Heart right ventricle (tissue), 16 donors: Measurements from ENCODE around the gene CIBAR2. TPM values are rescaled to one million over a fixed set of nuclear protein-coding genes. Genes with fewer than 3 reads are reported as not detected.

ENCODE experiments used
- ATAC-seq, 8 donors: fragments of 200-7000 bp; cut with Tn5 transposase; one replicate each; pipeline ENCODE4 v1.9.1; 2020; ENCODE audit warnings: mild to moderate bottlenecking in 8 of 8, moderate library complexity in 8 of 8, moderate number of reproducible peaks in 1 of 8
- DNase-seq, 2 donors: peaks; one replicate each; pipeline ENCODE4 v3.0.0-alpha.2; 2020
- H3K27ac ChIP-seq, 10 donors: fragments of 200-600 bp; sonication (generic) in 2 of 10; one replicate each; pipeline versions ENCODE4 v1.5.0 to v1.8.0; 2020 to 2022; ENCODE audit warnings: mild to moderate bottlenecking in 3 of 10
- H3K27me3 ChIP-seq, 7 donors: fragments of 200-600 bp; one replicate each; pipeline ENCODE4 v1.8.0; 2021 to 2022; ENCODE audit warnings: mild to moderate bottlenecking in 2 of 7
- H3K36me3 ChIP-seq, 9 donors: fragments of 200-600 bp; sonication (generic) in 1 of 9; one replicate each; pipeline versions ENCODE4 v1.5.0 to v1.8.0; 2020 to 2022; ENCODE audit warnings: mild to moderate bottlenecking in 2 of 9
- H3K4me1 ChIP-seq, 9 donors: fragments of 200-600 bp; sonication (generic) in 1 of 9; one replicate each; pipeline versions ENCODE4 v1.5.0 to v1.8.0; 2020 to 2022; ENCODE audit warnings: mild to moderate bottlenecking in 4 of 9
- H3K4me3 ChIP-seq, 10 donors: fragments of 200-600 bp; sonication (generic) in 2 of 10; one replicate each; pipeline versions ENCODE4 v1.5.0 to v1.8.0; 2020 to 2022; ENCODE audit warnings: mild to moderate bottlenecking in 7 of 10, moderate library complexity in 2 of 10
- H3K9me3 ChIP-seq, 11 donors: fragments of 200-600 bp in 10 of 11; sonication (generic) in 2 of 11; one replicate each; pipeline versions ENCODE4 v1.5.0 to v1.8.0; 2013 to 2022; ENCODE audit warnings: mild to moderate bottlenecking in 2 of 11, control low read depth in 1 of 11, moderate library complexity in 1 of 11
- WGBS, 2 donors: extraction: QIAGEN DNeasy Blood & Tissue Kit; methylation state at CpG; one replicate each; pipeline ENCODE4 v1.1.7; 2013; ENCODE audit warnings: inconsistent platforms in 1 of 2; 5-methylcytosine and 5-hydroxymethylcytosine counted together
- intact Hi-C, 10 donors: fragments of 100-400 bp; cut with DNase I; formaldehyde crosslinking; loops; one replicate each; pipeline versions ENCODE4 v1.11.1 to v1.14.2; 2022
- polyA plus RNA-seq, 2 donors: library from polyadenylated mRNA; stranded (reverse); fragments of 200-250 nt; gene quantifications; one replicate each; pipeline ENCODE4 v1.2.3, GENCODE V29; 2013
- total RNA-seq, 10 donors: library from RNA; stranded (reverse); fragmentation: NEBNext Ultra II Directional in 3 of 10; extraction: Animal tissue kit (Norgen Biotek cat#: 25700) in 3 of 10; gene quantifications; one replicate each; pipeline versions ENCODE4 v1.2.1 to v1.2.4, GENCODE V29; 2021 to 2023
- TF ChIP-seq, protein P1 (sequence below), 9 donors: fragments of 200-600 bp; sonication (generic) in 2 of 9; IDR thresholded peaks; one replicate each; pipeline versions ENCODE4 v1.5.0 to v1.8.0; 2021 to 2022; ENCODE audit warnings: antibody characterized with exemption in 9 of 9, mild to moderate bottlenecking in 5 of 9, moderate library complexity in 1 of 9
- donor health status: Arrhythmogenic right ventricular cardiomyopathy.
- donor health status: ischemic (EF 13 %, LVEDD 7.1; RV severe dilation, severe dysfunction).
- donor health status: healthy with polysubstance abuse.
- donor health status: DM: no; HTN: yes; CAD: no.
- donor health status: DM: no; HTN: no; CAD: no.
- donor health status: ischemic (EF 25% LVEDD 6.9; RV normal size, moderate dysfunction).
- donor health status: ischemic (EF 25% LVEDD 5.7; RV mildly dilated, moderate dysfunction).
- donor health status: healthy.
- donor health status: DM: yes; HTN: yes; CAD: no.
- donor health status: Ischemic cardiomyopathy.
- donor health status: ischemic (EF 35%, LVEDD 5.7; RV mildly dilated, moderate dysfunction).
- donor health status: nonischemic (EF 11% LVEDD 7.7; RV severe dilation, severe dysfunction).
- donor health status: DM: yes; HTN: yes; CAD: no.
- donor health status: PGD.
- donor health status: ischemic (EF 29% LVEDD 5.4; RV normal size, mild dysfunction).
- donor health status: nonischemic (EF 23%, LVEDD 6.1; RV moderate dilation, normal function).

Gene CIBAR2
- total and polyA plus RNA-seq, 12 donors = not detected

- H3K36me3 ChIP-seq = no peaks in the 10 kb centered on the region
- peak overlapping the region in 9 of 10 donors; percentile 28 to 49 (median 43) for H3K4me3 ChIP-seq
- intact Hi-C loops = loop anchor here in 2 of 10 donors (5.0 to 10.0 kb wide), 2 partner anchors 95 to 97 kb away; no protein-coding TSS in a partner anchor
- H3K27me3 ChIP-seq = no peaks in the 10 kb centered on the region
- WGBS, 2 donors = 2% methylated on average over 29 of the region's 29 CpGs
- ATAC-seq (peak; percentile 88 to 95 (median 93)), DNase-seq (peak; percentile 93 to 96)
- TF ChIP-seq, protein P1, sequence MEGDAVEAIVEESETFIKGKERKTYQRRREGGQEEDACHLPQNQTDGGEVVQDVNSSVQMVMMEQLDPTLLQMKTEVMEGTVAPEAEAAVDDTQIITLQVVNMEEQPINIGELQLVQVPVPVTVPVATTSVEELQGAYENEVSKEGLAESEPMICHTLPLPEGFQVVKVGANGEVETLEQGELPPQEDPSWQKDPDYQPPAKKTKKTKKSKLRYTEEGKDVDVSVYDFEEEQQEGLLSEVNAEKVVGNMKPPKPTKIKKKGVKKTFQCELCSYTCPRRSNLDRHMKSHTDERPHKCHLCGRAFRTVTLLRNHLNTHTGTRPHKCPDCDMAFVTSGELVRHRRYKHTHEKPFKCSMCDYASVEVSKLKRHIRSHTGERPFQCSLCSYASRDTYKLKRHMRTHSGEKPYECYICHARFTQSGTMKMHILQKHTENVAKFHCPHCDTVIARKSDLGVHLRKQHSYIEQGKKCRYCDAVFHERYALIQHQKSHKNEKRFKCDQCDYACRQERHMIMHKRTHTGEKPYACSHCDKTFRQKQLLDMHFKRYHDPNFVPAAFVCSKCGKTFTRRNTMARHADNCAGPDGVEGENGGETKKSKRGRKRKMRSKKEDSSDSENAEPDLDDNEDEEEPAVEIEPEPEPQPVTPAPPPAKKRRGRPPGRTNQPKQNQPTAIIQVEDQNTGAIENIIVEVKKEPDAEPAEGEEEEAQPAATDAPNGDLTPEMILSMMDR (IDR thresholded peaks at IDR 0.05) = no peak
- H3K27ac ChIP-seq = peak overlapping the region; percentile 38 to 88 (median 84)
- H3K9me3 ChIP-seq = no peaks in the 10 kb centered on the region
- peaks cover 30 to 63% (median 44%) of the 10 kb centered on the region in 9 donors for H3K4me1 ChIP-seq
Measured at GRCh38 chr16:85137323-85138072, 25.2 kb upstream of the CIBAR2 start.

- H3K9me3 ChIP-seq = no peaks in the 10 kb centered on the region
- intact Hi-C loops = loop anchor here in 2 of 10 donors (5.0 to 10.0 kb wide), 2 partner anchors 95 to 98 kb away; no protein-coding TSS in a partner anchor
- TF ChIP-seq, protein P1 (IDR thresholded peaks at IDR 0.05) = no peak
- peak overlapping the region in 9 of 10 donors; percentile 28 to 49 (median 43) for H3K4me3 ChIP-seq
- DNase-seq (peak; percentile 48 to 53), ATAC-seq (peak; percentile 17 to 68 (median 48))
- H3K4me1 ChIP-seq = peaks cover 27 to 56% (median 37%) of the 10 kb centered on the region in 9 donors
- peak overlapping the region; percentile 38 to 88 (median 84) for H3K27ac ChIP-seq
- WGBS, 2 donors = 35 to 56% methylated on average over 17 of the region's 17 CpGs
- no peaks in the 10 kb centered on the region for H3K27me3 ChIP-seq
- H3K36me3 ChIP-seq = no peaks in the 10 kb centered on the region
Measured at GRCh38 chr16:85136702-85137322, 24.5 kb upstream of the CIBAR2 start.

- 39 to 61% methylated on average over 12 of the region's 12 CpGs for WGBS, 2 donors
- Histone ChIP-seq H3K4me1 (peaks cover 28 to 53% (median 36%) of the 10 kb centered on the region in 9 donors), H3K36me3 (no peaks in the 10 kb centered on the region), H3K9me3 (no peaks in the 10 kb centered on the region), H3K27ac (peak overlapping the region; percentile 17 to 88 (median 84)), H3K4me3 (peak overlapping the region in 2 of 10 donors; percentile 46 to 48), H3K27me3 (no peaks in the 10 kb centered on the region)
- DNase-seq = peak; percentile 42 to 50
- peak; percentile 1 to 33 (median 14) for ATAC-seq
- intact Hi-C loops = loop anchor here in 2 of 10 donors (5.0 to 10.0 kb wide), 2 partner anchors 96 to 99 kb away; no protein-coding TSS in a partner anchor
- TF ChIP-seq, protein P1 (IDR thresholded peaks at IDR 0.05) = no peak
Measured at GRCh38 chr16:85136213-85136701, 24.0 kb upstream of the CIBAR2 start.

GRCh38 chr16:85134789-85135142 lies 22.5 kb upstream of the CIBAR2 start:
- H3K4me1 ChIP-seq = peaks cover 38 to 68% (median 51%) of the 10 kb centered on the region in 9 donors
- H3K27ac ChIP-seq = peak overlapping the region in 9 of 10 donors; percentile 22 to 88 (median 69)
- 63 to 69% methylated on average over 14 of the region's 14 CpGs for WGBS, 2 donors

More at GRCh38 chr16:85134789-85135142, 22.5 kb upstream of the CIBAR2 start:
- TF ChIP-seq, protein P1 (IDR thresholded peaks at IDR 0.05) = no peak
- H3K36me3 ChIP-seq = no peaks in the 10 kb centered on the region
- peak in 6 of 8 donors; percentile 6 to 39 (median 31) for ATAC-seq
- no peaks in the 10 kb centered on the region for H3K27me3 ChIP-seq
- H3K9me3 ChIP-seq = no peaks in the 10 kb centered on the region
- DNase-seq = peak; percentile 68 to 76
- H3K4me3 ChIP-seq = no peak overlapping the region
- intact Hi-C loops = loop anchor here in 2 of 10 donors (5.0 to 10.0 kb wide), 2 partner anchors 98 to 100 kb away; no protein-coding TSS in a partner anchor
